Stomach (tissue), 4 donors: ENCODE data around the gene ABLIM2.

Source experiments
- CTCF ChIP-seq, 7 experiments: fragments of 450-650 bp in 4 of 7; fragments of 200-600 bp in 3 of 7; sonication (generic) in 3 of 7; IDR thresholded peaks; one replicate each; pipeline ENCODE4 v1.5.1; 2016 to 2019; ENCODE audit warnings: antibody characterized with exemption in 7 of 7, control low read depth in 2 of 7, mild to moderate bottlenecking in 1 of 7
- POLR2A ChIP-seq, 4 donors: fragments of 450-650 bp; IDR thresholded peaks; one replicate each; pipeline ENCODE4 v1.6.1; 2016; ENCODE audit warnings: antibody characterized with exemption in 4 of 4, control low read depth in 2 of 4, mild to moderate bottlenecking in 1 of 4, moderate library complexity in 1 of 4

GRCh38 chr4:8081171-8081570 lies 77.4 kb downstream of the ABLIM2 start:
- TF ChIP-seq CTCF (IDR thresholded peaks at IDR 0.05) (no peak), POLR2A (IDR thresholded peaks at IDR 0.05) (no peak)
